IMR-90 (cell line): Measurements from ENCODE around the gene SYNE2.

Source experiments
- BHLHE40 ChIP-seq: fragments of 150-350 bp; IDR thresholded peaks from 2 replicates; pipeline ENCODE4 v1.6.1; 2016; ENCODE audit warnings: mild to moderate bottlenecking, low read depth, low read length
- CEBPB ChIP-seq: IDR thresholded peaks from 2 replicates; pipeline ENCODE4 v1.6.1; 2012; ENCODE audit warnings: low read depth, low read length, improper control_type of control experiment
- CTCF ChIP-seq: conservative IDR thresholded peaks from 2 replicates; pipeline ENCODE4 v1.5.1; 2012; ENCODE audit warnings: mild to moderate bottlenecking, low read depth, low read length, improper control_type of control experiment
- ELK1 ChIP-seq: fragments of 150-350 bp; IDR thresholded peaks from 2 replicates; pipeline ENCODE4 v1.6.1; 2016; ENCODE audit warnings: low read depth, mild to moderate bottlenecking, low read length, moderate library complexity, borderline replicate concordance
- MAFK ChIP-seq: IDR thresholded peaks from 2 replicates; pipeline ENCODE4 v1.6.1; 2012; ENCODE audit warnings: low read depth, low read length, improper control_type of control experiment
- MAZ ChIP-seq: IDR thresholded peaks from 2 replicates; pipeline ENCODE4 v1.6.1; 2012; ENCODE audit warnings: low read depth, mild to moderate bottlenecking, low read length, improper control_type of control experiment, moderate library complexity, borderline replicate concordance
- MXI1 ChIP-seq: IDR thresholded peaks from 2 replicates; pipeline ENCODE4 v1.6.1; 2012; ENCODE audit warnings: low read depth, mild to moderate bottlenecking, low read length, moderate library complexity, borderline replicate concordance
- NFE2L2 ChIP-seq: fragments of 150-350 bp; IDR thresholded peaks from 2 replicates; pipeline ENCODE4 v1.6.1; 2016; ENCODE audit warnings: low read depth, mild to moderate bottlenecking, low read length
- POLR2A ChIP-seq: IDR thresholded peaks from 2 replicates; pipeline ENCODE4 v1.6.1; 2012; ENCODE audit warnings: mild to moderate bottlenecking, low read depth, low read length
- RAD21 ChIP-seq: IDR thresholded peaks from 2 replicates; pipeline ENCODE4 v1.6.1; 2012; ENCODE audit warnings: low read length, improper control_type of control experiment
- RCOR1 ChIP-seq: IDR thresholded peaks from 2 replicates; pipeline ENCODE4 v1.6.1; 2012; ENCODE audit warnings: mild to moderate bottlenecking, low read length, improper control_type of control experiment; ENCODE audit not compliant: insufficient replicate concordance
- RFX5 ChIP-seq: IDR thresholded peaks from 2 replicates; pipeline ENCODE4 v1.8.0; 2012; ENCODE audit warnings: low read depth, mild to moderate bottlenecking, low read length, moderate library complexity
- SMC3 ChIP-seq: fragments of 150-350 bp; IDR thresholded peaks from 2 replicates; pipeline ENCODE4 v1.6.1; 2016; ENCODE audit warnings: low read depth, mild to moderate bottlenecking, antibody characterized with exemption, low read length, moderate library complexity
- USF2 ChIP-seq: fragments of 150-350 bp; IDR thresholded peaks from 2 replicates; pipeline ENCODE4 v1.6.1; 2017; ENCODE audit warnings: mild to moderate bottlenecking, antibody characterized with exemption, low read length, low read depth

DNA sequence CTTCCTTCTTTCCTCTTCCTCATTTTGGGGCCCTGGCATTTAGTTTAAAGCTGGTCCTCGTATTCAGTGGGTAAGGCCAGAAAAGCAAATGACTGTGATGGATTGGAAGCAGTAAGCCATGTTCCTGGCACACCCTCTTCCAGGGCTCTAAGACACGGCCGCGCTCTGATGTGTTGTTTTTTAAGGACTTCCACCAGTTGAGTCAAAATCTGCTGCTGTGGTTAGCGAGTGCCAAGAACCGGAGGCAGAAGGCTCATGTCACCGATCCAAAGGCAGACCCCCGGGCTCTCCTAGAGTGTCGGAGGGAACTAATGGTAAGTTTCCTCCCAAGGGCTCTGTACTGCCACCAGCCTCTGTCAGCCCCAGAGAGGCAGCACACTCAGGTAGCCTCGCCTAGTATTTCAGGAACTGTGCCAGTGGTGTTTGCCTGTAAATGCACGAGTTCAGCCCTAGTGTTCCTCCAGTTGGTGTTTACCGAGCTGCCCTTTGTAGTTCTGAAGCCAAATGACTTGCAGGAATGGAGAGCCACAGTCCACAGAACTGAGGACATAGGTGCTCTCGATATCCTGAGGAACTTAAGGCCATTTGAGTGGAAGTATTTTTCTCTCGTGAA, 368.7 kb downstream of the SYNE2 start:
- no peak for TF ChIP-seq MXI1
- no peak for TF ChIP-seq CTCF
- no peak for TF ChIP-seq POLR2A
- TF ChIP-seq ELK1: no peak
- TF ChIP-seq USF2: no peak
- no peak for TF ChIP-seq MAFK
- TF ChIP-seq CEBPB: no peak
- TF ChIP-seq RAD21: no peak
- no peak for TF ChIP-seq SMC3
- no peak for TF ChIP-seq BHLHE40
- TF ChIP-seq RFX5: no peak
- no peak for TF ChIP-seq RCOR1
- no peak for TF ChIP-seq MAZ
- TF ChIP-seq NFE2L2: no peak
